Cerebellar cortex (tissue), 1 donor: ENCODE data around the gene TPR.
"Not testable (repeated sequence)": the region's sequence is repeated elsewhere in the genome, so short reads cannot be mapped to it uniquely, and the experiment has no call there.

Experiments used
- DNase-seq: peaks from one replicate; pipeline ENCODE4 v3.0.0-alpha.2; 2015; ENCODE audit warnings: low spot score

Gene TPR

GRCh38 chr1:186375152-186375928, at the start of gene TPR, which contains the start of gene ODR4:
TPR (minus strand) TSS chr1:186375253; CDS start chr1:186375028, 225 bp downstream.
ODR4 (plus strand) TSS chr1:186375838; CDS start chr1:186379786, 3,948 bp downstream.
- peak; percentile 99 for DNase-seq

GRCh38 chr1:186424539-186424938, 49.5 kb upstream of the TPR start:
- DNase-seq = peak; percentile 30

GRCh38 chr1:186421446-186421845, 46.4 kb upstream of the TPR start:
- no peak for DNase-seq

GRCh38 chr1:186420923-186421322, 45.9 kb upstream of the TPR start:
- no peak for DNase-seq

- DNase-seq = no peak
Measured at GRCh38 chr1:186420311-186420710, 45.3 kb upstream of the TPR start.

- no peak for DNase-seq
Measured at GRCh38 chr1:186418503-186418902, 43.5 kb upstream of the TPR start.

- DNase-seq = no peak
Measured at GRCh38 chr1:186413319-186413718, 38.3 kb upstream of the TPR start.

GRCh38 chr1:186409091-186409490, 34.0 kb upstream of the TPR start:
- DNase-seq = no peak

GRCh38 chr1:186404454-186405051, 29.5 kb upstream of the TPR start:
- DNase-seq = peak; percentile 22

- no peak for DNase-seq
Measured at GRCh38 chr1:186403632-186404031, 28.6 kb upstream of the TPR start.

- DNase-seq = not testable (repeated sequence)
Measured at GRCh38 chr1:186401446-186401845, 26.4 kb upstream of the TPR start.

- not testable (repeated sequence) for DNase-seq
Measured at GRCh38 chr1:186392711-186393110, 17.7 kb upstream of the TPR start.

- DNase-seq = no peak
Measured at GRCh38 chr1:186391841-186392240, 16.8 kb upstream of the TPR start.

GRCh38 chr1:186390925-186391324, 15.9 kb upstream of the TPR start:
- no peak for DNase-seq

GRCh38 chr1:186386725-186387383, 11.8 kb upstream of the TPR start:
- DNase-seq = no peak

GRCh38 chr1:186375929-186376319, 871 bp upstream of the TPR start:
- no peak for DNase-seq

GRCh38 chr1:186374303-186375151, 526 bp downstream of the TPR start:
- DNase-seq = peak; percentile 57

- DNase-seq = not testable (repeated sequence)
Measured at GRCh38 chr1:186347837-186348691, 27.0 kb downstream of the TPR start.

- DNase-seq = no peak
Measured at GRCh38 chr1:186340772-186341171, 34.3 kb downstream of the TPR start.

- DNase-seq = no peak
Measured at GRCh38 chr1:186337554-186337953, 37.5 kb downstream of the TPR start.

GRCh38 chr1:186330758-186331157, 44.3 kb downstream of the TPR start:
- DNase-seq = no peak
